Inferior parietal cortex (tissue), 1 donor: ENCODE measurements around the gene NBAS.
"Not testable (repeated sequence)": the region's sequence is repeated elsewhere in the genome, so short reads cannot be mapped to it uniquely, and the experiment has no call there.

Experiments
- DNase-seq: peaks from one replicate; pipeline ENCODE4 v3.0.0-alpha.2; 2016; ENCODE audit errors: extremely low spot score

Gene NBAS

GRCh38 chr2:15559379-15560139 is 1.6 kb downstream of the NBAS start:
- no peak for DNase-seq

- no peak for DNase-seq
Measured at GRCh38 chr2:15557887-15558311, 3.2 kb downstream of the NBAS start.

DNA sequence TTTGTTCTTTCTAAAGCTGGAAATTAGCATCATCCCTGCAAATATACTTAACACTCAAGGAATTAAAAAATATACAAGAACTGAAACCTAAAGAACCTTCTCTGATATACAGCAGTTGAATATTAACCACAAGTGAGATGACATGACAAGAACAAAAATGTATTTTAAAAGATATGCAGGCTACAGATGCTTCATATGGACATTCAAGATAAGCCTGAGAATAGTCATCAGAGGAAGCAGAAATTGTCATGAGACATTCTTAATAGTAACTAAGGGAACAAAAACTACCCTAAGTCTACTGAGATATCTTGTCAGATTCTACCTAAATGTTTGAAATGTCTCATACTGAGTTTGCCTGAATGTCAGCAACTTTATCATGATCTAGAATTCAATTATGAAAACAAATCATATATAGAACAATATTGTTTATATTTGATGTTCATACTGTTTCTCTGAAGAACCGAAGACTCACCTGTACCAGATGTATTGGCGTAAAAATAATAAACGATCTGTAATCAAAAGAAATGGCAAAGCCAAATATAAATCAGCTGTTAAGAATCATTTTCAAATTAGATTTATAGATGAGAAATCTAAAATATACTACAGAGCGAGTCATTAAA is 4.7 kb downstream of the NBAS start:
- DNase-seq, result no peak

GRCh38 chr2:15555760-15556193 is 5.4 kb downstream of the NBAS start:
- DNase-seq, result no peak

DNA sequence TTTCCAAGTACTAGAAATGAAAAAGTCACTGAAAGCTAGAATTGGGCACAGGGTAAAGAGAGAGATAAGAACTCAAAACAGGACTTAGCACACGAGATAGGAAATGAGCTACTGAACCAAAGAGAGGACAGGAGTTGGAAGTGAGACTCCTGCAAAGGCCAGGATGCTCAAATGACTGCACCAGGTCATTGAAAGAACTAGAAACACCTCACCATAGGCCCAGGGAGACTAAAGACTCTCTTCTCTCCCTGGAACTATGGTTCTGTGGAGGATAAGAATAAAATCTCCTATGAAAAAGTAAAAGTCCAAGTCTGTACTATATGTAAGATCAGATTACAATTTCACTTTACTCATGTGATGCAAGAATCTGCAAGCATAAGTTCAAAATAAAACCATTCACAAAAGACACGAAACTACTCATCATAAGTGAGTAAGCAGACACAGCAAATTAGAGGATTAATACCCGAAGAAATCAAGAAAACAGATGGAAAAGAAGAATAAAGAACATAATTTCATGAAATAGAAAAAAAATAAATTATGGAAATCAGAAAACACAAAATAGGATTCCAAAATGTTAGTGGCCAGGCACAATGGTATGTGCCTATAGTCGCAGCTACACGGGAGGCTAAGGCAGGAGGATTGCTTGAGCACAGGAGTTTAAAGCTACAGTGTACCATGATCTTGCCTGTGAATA is 6.5 kb downstream of the NBAS start:
- no peak for DNase-seq

DNA sequence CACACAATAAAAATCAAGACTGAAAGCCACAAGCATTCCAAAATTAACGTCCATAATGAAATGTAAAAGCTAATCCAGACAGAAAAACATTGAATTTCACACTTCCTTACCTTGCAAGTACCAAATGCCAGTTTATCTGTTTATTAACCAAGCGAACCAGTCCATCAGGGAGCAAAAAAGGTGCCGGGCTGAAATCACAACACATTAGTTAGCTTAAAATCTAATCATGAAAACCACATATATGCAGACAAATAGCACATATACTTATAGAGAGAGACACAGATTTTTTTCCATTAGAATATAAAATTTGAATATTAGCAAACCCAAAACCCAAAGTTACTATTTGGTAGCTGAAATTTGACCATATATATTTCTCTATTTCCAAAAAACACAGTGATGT is 7.2 kb downstream of the NBAS start:
- DNase-seq, result no peak

- DNase-seq, result no peak
Measured at GRCh38 chr2:15553519-15553918, 7.6 kb downstream of the NBAS start.

DNA sequence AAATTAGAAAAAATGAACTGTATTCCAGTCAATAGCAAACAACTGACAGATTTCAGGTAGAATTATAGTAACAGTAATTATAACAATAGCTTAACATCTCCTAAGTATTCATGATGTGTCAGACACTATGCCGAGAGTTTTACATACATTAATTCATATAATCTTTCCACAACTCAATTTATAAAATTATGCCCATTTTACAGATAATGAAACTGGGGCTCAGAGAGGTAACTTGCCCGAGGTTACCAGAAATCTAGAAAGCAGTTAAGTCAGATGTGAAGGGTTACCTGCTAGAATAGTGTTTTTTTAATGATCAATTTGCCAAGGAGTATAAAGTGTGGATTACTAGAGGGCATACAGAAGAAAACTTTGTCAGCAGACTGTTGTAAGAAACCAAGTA is 12.2 kb downstream of the NBAS start:
- no peak for DNase-seq

DNA sequence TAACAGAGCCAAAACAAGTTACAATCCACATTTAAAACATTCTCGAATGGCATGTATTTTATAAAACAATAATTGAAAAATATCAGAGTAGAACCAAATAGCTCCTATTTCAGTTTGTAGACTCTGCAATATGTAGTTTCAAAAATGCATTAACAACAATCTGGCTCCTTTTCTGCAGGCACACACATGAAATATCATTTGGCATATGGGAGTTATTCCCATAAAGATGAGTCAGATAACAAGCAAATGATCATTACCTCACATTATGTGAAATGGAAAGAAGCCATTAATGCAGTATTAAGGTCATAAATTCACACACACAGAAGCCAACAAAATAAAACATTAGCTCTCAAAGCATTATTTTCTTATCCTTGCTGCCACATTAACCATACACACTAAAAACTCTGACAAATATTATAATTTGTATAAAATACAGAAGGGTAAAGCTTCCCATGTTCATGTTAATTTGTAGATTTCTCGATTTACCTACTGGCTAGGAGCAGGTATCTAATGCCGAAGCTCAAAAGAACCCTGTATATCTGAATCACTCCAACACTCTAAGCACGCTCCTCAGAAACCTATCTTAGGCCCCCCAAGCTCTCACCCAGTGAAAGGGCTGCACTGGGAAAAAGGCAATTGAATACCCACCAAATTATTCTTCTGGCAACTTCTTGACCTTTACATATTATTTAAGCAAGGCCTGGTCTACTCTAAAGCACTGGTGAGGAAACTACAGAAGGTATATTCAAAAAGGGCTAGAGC is 13.8 kb downstream of the NBAS start:
- DNase-seq, result no peak

DNA sequence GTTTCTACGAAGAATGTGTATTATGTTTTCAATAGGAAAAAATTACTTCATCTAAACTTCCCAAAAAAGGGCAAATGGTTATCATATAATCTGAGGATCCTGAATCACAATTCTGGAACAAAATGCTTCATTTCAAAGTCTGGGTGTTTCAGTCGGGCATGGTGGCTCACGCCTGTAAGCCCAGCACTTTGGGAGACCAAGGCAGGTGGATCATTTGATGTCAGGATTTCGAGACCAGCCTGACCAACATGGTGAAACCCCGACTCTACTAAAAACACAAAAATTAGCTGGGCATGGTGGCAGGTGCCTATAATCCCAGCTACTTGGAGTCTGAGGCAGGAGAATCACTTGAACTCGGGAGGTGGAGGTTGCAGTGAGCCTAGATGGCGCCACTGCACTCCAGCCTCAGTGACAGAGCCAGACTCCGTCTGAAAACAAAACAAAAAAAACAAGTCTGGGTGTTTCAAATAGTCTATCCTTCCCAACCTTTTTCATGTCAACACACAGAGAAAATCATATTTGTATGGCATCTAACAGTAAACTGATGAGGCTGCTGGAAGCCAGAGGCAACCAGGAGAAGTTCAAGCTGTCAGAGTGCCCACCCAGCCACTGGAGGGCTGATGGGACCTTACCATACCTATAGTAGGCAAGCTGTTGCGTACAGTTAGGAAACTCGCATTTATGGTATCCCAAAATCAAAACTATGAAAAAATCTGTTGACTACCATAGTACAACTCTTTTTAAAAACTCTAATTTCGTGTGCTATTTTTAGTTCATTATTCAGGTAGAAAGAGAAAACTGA is 14.6 kb downstream of the NBAS start:
- DNase-seq, result no peak

DNA sequence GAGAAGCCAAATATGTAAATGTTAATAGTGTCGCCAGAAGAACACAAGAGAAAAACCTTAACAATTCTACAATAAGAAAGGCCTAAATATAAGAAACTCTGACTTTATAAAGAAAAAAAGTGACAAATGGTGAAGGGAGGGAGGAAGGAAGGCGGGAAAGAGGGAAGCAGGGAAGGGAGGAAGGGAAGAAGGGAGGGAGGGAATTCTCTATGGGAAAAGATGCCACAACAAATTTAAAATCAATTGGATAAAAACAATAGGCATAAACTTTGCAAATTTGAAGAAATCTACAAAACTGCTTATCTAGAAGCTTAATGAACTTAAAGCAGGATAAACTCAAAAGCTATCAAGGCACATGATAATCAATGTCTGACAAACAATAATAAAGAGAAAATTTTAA is 16.9 kb downstream of the NBAS start:
- no peak for DNase-seq

- DNase-seq, result no peak
Measured at GRCh38 chr2:15543541-15543940, 17.6 kb downstream of the NBAS start.

GRCh38 chr2:15543053-15543452 is 18.1 kb downstream of the NBAS start:
- DNase-seq, result no peak

DNA sequence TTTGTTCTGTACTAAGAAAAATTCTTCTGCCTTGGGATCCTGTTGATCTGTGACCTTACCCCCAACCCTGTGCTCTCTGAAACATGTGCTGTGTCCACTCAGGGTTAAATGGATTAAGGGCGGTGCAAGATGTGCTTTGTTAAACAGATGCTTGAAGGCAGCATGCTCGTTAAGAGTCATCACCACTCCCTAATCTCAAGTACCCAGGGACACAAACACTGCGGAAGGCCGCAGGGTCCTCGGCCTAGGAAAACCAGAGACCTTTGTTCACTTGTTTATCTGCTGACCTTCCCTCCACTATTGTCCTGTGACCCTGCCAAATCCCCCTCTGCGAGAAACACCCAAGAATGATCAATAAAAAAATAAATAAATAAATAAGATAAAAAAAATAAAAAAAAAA is 18.9 kb downstream of the NBAS start:
- not testable (repeated sequence) for DNase-seq

DNA sequence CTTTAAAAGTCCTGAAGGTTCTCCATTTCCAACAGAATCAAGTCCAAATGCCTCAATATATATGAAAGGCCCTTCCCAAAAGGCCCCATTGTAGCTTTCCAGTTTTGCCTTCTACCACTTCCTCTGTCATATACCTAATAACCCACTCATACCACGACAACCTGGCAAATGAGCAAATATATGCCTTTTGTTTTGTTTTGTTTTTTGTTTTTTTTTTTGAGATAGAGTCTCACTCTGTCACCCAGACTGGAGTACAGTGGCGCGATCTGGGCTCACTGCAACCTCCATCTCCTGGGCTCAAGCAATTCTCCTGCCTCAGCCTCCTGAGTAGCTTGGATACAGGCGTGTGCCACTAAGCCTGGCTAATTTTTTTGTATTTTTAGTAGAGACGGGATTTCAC is 20.6 kb downstream of the NBAS start:
- not testable (repeated sequence) for DNase-seq

DNA sequence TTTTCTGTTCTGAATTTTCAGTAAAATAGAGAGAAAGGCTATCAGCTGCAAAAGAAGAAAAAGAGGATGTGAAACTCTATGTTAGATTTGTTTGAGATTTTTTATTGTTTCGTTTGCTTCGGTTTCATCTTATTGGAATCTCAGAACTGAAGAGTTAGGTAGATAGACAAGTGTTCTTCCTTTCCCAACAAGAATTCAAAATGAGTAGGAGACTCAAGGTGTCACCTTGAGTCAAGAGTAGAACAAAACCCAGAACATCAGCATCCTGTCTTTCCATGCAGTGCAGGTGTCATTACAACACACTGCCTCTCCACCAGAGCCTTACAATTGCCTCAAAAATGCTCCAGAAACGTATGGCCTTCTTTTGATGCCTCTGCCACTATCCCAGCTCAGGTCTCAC is 21.1 kb downstream of the NBAS start:
- no peak for DNase-seq

GRCh38 chr2:15538792-15539191 is 22.3 kb downstream of the NBAS start:
- no peak for DNase-seq

DNA sequence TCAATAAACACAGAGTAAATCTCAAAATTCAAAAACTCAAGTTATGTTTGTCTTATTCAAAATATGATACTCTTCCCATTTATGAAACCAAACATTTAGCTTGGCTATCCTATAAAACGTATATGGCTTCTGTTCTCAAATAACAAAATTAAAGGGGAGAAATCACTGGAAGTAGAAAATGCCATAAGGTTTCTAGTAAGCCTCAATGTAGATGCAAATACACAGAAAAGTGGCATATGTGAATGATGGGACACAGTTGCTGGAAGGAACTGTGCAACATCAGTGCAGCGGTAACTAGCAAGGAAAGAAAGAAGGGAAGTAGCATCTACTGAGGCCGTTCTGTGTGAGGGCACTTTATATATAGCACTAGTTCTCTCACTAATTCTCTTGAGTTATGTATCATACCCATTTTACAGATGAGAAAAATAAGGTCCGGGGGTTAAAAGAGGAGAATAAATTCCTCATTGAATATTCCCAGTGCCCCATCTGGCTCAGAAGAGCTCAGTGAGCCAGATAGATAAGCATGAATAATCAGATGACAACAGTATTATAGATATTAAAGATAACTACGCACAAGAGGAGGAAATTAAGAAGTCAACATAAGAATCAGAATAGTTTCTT is 27.2 kb downstream of the NBAS start:
- DNase-seq, result no peak

DNA sequence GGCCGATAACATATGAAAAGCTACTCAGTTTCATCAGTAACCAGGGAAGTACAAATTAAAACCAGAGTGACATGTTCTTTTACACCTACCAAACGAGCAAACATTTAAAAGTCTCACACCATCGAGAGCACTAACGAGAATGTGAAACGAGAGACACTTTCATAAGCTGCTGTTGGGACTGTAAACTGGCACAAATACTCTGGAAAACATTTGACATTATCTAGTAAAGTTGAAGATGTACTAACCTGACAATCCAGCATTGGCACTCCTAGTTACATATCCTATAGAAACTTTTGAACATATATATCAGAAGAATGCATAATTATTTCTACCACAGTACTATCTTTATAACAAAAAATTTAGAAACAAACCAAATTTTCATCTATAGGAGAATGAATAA is 28.1 kb downstream of the NBAS start:
- DNase-seq, result no peak

GRCh38 chr2:15531095-15531854 is 29.9 kb downstream of the NBAS start:
- no peak for DNase-seq
